ENCODE data around the gene HOXB4.
"Not testable (repeated sequence)": the region's sequence is repeated elsewhere in the genome, so short reads cannot be mapped to it uniquely, and the experiment has no call there.

HOXB4 gene

GRCh38 chr17:48543854-48544348 lies 34.2 kb downstream of the HOXB4 start:
- DNase-seq = no peak

- DNase-seq = no peak
Observed at GRCh38 chr17:48543107-48543853, 34.9 kb downstream of the HOXB4 start.

- no peak for DNase-seq
Observed at GRCh38 chr17:48542698-48543106, 35.4 kb downstream of the HOXB4 start.

- no peak for DNase-seq
Observed at GRCh38 chr17:48542114-48542656, 36.0 kb downstream of the HOXB4 start.

- DNase-seq = no peak
Observed at GRCh38 chr17:48541577-48542113, 36.5 kb downstream of the HOXB4 start.

- no peak for DNase-seq
Observed at GRCh38 chr17:48541036-48541576, 37.0 kb downstream of the HOXB4 start.

- no peak for DNase-seq
Observed at GRCh38 chr17:48540213-48540612, 37.9 kb downstream of the HOXB4 start.

- no peak for DNase-seq
Observed at GRCh38 chr17:48539177-48539576, 39.0 kb downstream of the HOXB4 start.

- no peak for DNase-seq
Observed at GRCh38 chr17:48537316-48537715, 40.8 kb downstream of the HOXB4 start.

- DNase-seq = not testable (repeated sequence)
Observed at GRCh38 chr17:48535793-48536559, 42.2 kb downstream of the HOXB4 start.

- DNase-seq = no peak
Observed at GRCh38 chr17:48532261-48532660, 45.9 kb downstream of the HOXB4 start.

- DNase-seq = no peak
Observed at GRCh38 chr17:48530887-48531272, 47.3 kb downstream of the HOXB4 start, which contains the start of gene HOXB1. HOXB1 (minus strand) TSS chr17:48531011; CDS start chr17:48530904, 107 bp downstream.

GRCh38 chr17:48530208-48530886 lies 47.8 kb downstream of the HOXB4 start:
- DNase-seq = no peak

- no peak for DNase-seq
Observed at GRCh38 chr17:48529683-48530009, 48.5 kb downstream of the HOXB4 start.

- DNase-seq = no peak
Observed at GRCh38 chr17:48528936-48529682, 49.0 kb downstream of the HOXB4 start.

- no peak for DNase-seq
Observed at GRCh38 chr17:48528153-48528935, 49.8 kb downstream of the HOXB4 start.

GRCh38 chr17:48527547-48527932 lies 50.6 kb downstream of the HOXB4 start:
- no peak for DNase-seq

- DNase-seq = no peak
Observed at GRCh38 chr17:48526608-48527546, 51.3 kb downstream of the HOXB4 start.
